ENCODE measurements around the gene ABHD1.

DNA sequence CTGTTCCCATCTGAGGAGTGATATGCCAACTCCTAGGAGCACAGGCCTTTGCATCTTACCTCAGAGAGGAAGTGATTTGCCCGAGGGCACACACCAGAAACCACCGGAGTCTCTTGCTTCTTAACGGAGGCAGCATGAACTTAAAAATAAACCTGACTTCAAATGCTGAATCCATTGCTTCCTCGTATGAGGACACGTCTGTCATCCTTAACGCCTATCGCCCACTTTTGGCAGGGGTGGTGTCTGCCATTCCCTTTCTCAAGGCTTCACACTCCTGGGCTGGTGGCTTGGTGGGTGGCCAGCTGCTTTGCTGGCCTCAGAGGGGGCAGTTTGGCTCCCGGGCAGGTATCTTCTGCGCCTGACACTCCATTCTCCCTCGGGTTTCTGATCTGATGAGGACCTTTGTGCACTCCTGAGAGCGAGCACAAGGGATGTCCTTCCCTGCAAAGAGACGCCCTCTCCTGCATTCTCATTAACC lies 11.9 kb downstream of the ABHD1 start:
- no peak for TF ChIP-seq POLR2AphosphoS5 (IDR thresholded peaks at IDR 0.05; ENCODE audit: low read depth)
- no peak for TF ChIP-seq EZH2 (IDR thresholded peaks at IDR 0.05; ENCODE audit: low read depth, unreplicated experiment)

Measured in GM23338 (cell line).